Subcutaneous abdominal adipose tissue (tissue), 5 donors: ENCODE results near the gene MARVELD3.

Experiments used
- H3K27ac ChIP-seq: one replicate; pipeline ENCODE4 v1.7.0; 2013; ENCODE audit warnings: low read depth, mild to moderate bottlenecking, inconsistent platforms, low read length, moderate library complexity
- H3K27me3 ChIP-seq, 5 donors: one replicate each; pipeline ENCODE4 v1.7.0; 2013; ENCODE audit warnings: low read length in 5 of 5, inconsistent platforms in 1 of 5; ENCODE audit not compliant: control insufficient read depth in 5 of 5, insufficient read depth in 4 of 5
- H3K36me3 ChIP-seq, 5 donors: one replicate each; pipeline ENCODE4 v1.7.0; 2013; ENCODE audit warnings: low read length in 5 of 5; ENCODE audit not compliant: control insufficient read depth in 5 of 5, insufficient read depth in 5 of 5
- H3K4me1 ChIP-seq, 5 donors: one replicate each; pipeline ENCODE4 v1.7.0; 2013; ENCODE audit warnings: low read length in 5 of 5, mild to moderate bottlenecking in 3 of 5, moderate library complexity in 1 of 5; ENCODE audit not compliant: control insufficient read depth in 5 of 5, insufficient read depth in 5 of 5
- H3K4me3 ChIP-seq, 5 donors: one replicate each; pipeline ENCODE4 v1.7.0; 2013; ENCODE audit warnings: low read length in 5 of 5, low read depth in 1 of 5
- H3K9ac ChIP-seq, 5 donors: one replicate each; pipeline ENCODE4 v1.7.0; 2013; ENCODE audit warnings: low read length in 5 of 5, mild to moderate bottlenecking in 4 of 5, moderate library complexity in 3 of 5
- H3K9me3 ChIP-seq, 5 donors: one replicate each; pipeline ENCODE4 v1.7.0; 2013; ENCODE audit warnings: low read length in 5 of 5; ENCODE audit not compliant: control insufficient read depth in 5 of 5
- donor health status: healthy.
- donor health status: healthy.
- donor health status: healthy.
- donor health status: healthy.
- donor health status: healthy.

MARVELD3 gene

DNA sequence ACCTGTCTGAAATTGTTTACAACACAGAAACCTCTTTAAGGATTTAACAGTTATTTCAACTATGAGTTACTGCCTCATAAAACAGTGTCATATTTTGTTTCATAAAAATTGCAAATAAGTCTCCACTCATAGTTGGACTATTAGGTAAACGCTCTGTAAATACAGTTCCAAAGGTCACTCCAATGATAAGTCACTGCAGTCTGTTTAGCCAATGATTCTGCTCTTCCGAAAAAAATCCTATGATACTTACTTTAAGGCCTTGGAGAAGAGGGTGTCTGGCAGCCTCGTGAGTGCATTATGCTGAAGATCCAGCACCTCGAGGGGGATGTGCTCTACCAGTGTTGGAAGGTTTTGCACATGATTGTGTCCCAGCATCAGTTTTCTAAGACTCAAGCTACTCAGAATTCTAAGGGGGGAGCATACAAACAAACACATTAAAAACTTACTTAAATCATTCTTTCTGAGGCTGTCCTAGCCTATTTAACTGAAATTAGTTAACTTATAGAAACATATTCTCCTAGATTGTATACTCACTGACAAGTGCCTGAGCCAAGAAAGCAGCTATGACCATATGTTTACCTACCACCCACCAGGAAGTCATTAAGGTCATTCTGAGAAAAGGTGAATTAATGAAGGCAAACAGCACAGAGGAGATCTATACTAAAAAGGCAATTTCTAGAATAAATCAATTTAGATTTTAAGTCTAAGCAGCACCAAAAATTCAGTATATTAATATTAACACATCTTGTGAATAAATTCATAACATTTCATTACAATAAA is 41.1 kb downstream of the MARVELD3 start:
- Histone ChIP-seq H3K27me3 (no peaks in the 10 kb centered on the region), H3K27ac (peak overlapping the region; percentile 69), H3K9me3 (no peaks in the 10 kb centered on the region), H3K4me3 (no peak overlapping the region), H3K9ac (peak overlapping the region in 2 of 5 donors; percentile 4 to 13), H3K36me3 (peaks cover 26 to 75% (median 52%) of the 10 kb centered on the region in 5 donors), H3K4me1 (peaks cover 0 to 11% (median 3%) of the 10 kb centered on the region in 5 donors)

GRCh38 chr16:71669926-71670536 is 44.0 kb downstream of the MARVELD3 start:
- Histone ChIP-seq H3K4me1 (peaks cover 0 to 11% (median 3%) of the 10 kb centered on the region in 5 donors), H3K9me3 (no peaks in the 10 kb centered on the region), H3K27ac (no peak overlapping the region), H3K4me3 (no peak overlapping the region), H3K9ac (no peak overlapping the region), H3K27me3 (no peaks in the 10 kb centered on the region), H3K36me3 (peaks cover 33 to 65% (median 52%) of the 10 kb centered on the region in 5 donors)

DNA sequence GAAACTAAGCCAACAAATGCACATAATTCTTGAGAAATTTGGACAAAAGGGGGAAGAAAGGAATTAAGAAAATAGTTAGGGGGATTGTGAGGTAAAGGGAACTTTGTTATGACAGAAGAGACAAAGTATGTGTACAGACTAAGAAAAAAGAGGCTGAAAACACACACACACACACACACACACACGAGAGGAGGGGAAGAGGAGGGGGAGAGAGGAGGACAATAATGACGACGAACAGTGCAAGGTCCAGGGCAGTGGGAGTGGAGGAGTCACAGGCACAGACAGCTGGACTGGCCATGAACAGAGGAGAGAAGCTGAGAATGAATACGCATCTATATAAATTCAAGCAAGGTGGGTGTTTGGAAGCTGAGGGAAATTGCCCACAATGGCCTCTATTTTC is 44.6 kb downstream of the MARVELD3 start:
- peaks cover 34 to 67% (median 52%) of the 10 kb centered on the region in 5 donors for H3K36me3 ChIP-seq
- peaks cover 0 to 11% (median 3%) of the 10 kb centered on the region in 5 donors for H3K4me1 ChIP-seq
- no peaks in the 10 kb centered on the region for H3K27me3 ChIP-seq
- H3K27ac ChIP-seq, result no peak overlapping the region
- H3K9me3 ChIP-seq, result no peaks in the 10 kb centered on the region
- no peak overlapping the region for H3K4me3 ChIP-seq
- no peak overlapping the region for H3K9ac ChIP-seq

DNA sequence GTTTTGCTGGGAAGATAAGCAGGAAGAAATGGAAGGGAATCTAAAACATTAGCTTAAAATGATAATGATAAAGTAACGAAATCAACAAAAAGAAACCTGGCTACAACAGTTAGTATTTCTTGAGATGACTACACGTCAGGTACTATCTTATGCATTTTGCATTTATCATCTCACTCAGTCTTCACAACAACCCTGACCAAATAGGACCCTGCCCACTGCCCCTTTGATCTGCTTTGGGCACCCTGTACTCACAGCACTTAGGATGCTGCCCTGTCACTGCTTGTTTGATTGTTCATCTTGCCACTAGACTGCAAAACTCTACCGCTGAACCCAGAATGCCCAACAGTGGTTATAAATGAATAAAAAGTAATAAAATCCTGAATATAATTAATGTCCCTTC is 45.2 kb downstream of the MARVELD3 start:
- Histone ChIP-seq H3K27me3 (no peaks in the 10 kb centered on the region), H3K4me1 (peaks cover 0 to 11% (median 3%) of the 10 kb centered on the region in 5 donors), H3K9ac (peak overlapping the region in 1 of 5 donors; percentile 17), H3K9me3 (no peaks in the 10 kb centered on the region), H3K36me3 (peaks cover 34 to 70% (median 57%) of the 10 kb centered on the region in 5 donors), H3K4me3 (no peak overlapping the region), H3K27ac (no peak overlapping the region)

DNA sequence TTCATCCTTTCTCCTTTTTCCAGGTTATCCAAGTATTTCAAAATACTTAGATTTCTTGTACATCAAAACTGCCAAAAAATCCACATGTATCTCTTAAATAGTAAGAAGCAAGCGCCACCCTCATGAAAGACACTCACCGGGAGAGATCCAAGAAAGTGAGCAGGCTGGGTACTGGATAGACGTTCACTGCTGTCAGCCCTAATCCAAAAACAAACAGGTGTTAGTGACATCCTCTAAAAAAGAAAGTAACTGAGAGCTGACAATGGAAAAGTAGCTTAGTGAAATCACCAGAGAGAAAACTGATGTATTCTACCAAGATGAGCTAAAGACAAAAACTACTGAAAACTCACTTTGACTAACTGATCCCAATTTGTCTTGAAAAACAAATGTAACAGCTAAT is 46.1 kb downstream of the MARVELD3 start:
- peaks cover 0 to 2% (median 1%) of the 10 kb centered on the region in 5 donors for H3K4me1 ChIP-seq
- no peak overlapping the region for H3K27ac ChIP-seq
- no peak overlapping the region for H3K9ac ChIP-seq
- H3K27me3 ChIP-seq, result no peaks in the 10 kb centered on the region
- no peak overlapping the region for H3K4me3 ChIP-seq
- H3K9me3 ChIP-seq, result no peaks in the 10 kb centered on the region
- peaks cover 34 to 68% (median 55%) of the 10 kb centered on the region in 5 donors for H3K36me3 ChIP-seq

- H3K4me1 ChIP-seq, result no peaks in the 10 kb centered on the region
- no peak overlapping the region for H3K4me3 ChIP-seq
- no peaks in the 10 kb centered on the region for H3K27me3 ChIP-seq
- H3K27ac ChIP-seq, result no peak overlapping the region
- H3K9ac ChIP-seq, result no peak overlapping the region
- no peaks in the 10 kb centered on the region for H3K9me3 ChIP-seq
- H3K36me3 ChIP-seq, result peaks cover 34 to 64% (median 52%) of the 10 kb centered on the region in 5 donors
Observed at GRCh38 chr16:71672803-71673581, 47.0 kb downstream of the MARVELD3 start.

DNA sequence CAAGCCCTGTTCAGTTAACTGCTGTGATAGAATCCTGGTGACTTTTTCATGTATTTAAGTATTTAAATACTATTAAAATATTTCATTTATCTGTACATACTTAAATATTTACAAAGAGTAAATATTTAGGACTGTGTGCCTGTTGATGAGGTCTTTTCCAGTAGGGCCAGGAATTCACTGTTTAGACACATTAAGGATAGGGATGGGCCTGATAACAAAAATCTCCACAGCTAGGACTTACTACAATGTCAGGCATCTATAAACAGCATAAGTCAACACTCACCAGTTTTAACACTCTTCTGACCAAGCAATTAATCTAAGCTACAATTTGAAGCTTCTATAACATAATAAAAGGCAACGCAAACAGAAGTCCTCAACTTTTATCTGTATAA is 47.6 kb downstream of the MARVELD3 start:
- no peak overlapping the region for H3K4me3 ChIP-seq
- H3K36me3 ChIP-seq, result peaks cover 35 to 66% (median 55%) of the 10 kb centered on the region in 5 donors
- H3K27ac ChIP-seq, result no peak overlapping the region
- no peak overlapping the region for H3K9ac ChIP-seq
- no peaks in the 10 kb centered on the region for H3K27me3 ChIP-seq
- no peaks in the 10 kb centered on the region for H3K4me1 ChIP-seq
- H3K9me3 ChIP-seq, result no peaks in the 10 kb centered on the region

- Histone ChIP-seq H3K9me3 (no peaks in the 10 kb centered on the region), H3K9ac (no peak overlapping the region), H3K27me3 (no peaks in the 10 kb centered on the region), H3K36me3 (peaks cover 36 to 67% (median 55%) of the 10 kb centered on the region in 5 donors), H3K4me3 (no peak overlapping the region), H3K4me1 (no peaks in the 10 kb centered on the region), H3K27ac (no peak overlapping the region)
Observed at GRCh38 chr16:71674229-71674628, 48.2 kb downstream of the MARVELD3 start.

DNA sequence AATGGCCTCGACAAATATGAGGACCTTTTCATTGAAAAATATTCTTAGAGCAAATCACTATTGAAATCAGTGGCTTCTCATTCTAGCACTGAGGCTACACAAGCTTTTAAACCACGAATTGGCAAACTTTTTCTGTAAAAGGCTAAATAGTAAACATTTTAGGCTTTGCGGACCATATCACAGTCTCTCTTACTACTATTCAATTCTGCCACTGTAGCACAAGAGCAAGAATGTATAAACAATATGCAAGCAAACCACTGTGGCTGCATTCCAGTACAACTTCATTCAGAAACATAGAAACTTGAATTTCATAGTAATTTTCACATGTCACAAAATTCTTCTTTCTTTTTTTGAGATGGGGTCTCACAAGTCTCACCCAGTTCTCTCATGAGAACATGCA is 49.4 kb downstream of the MARVELD3 start:
- H3K36me3 ChIP-seq, result peaks cover 29 to 58% (median 51%) of the 10 kb centered on the region in 5 donors

GRCh38 chr16:71676236-71676635 is 50.3 kb downstream of the MARVELD3 start:
- peaks cover 33 to 53% (median 48%) of the 10 kb centered on the region in 5 donors for H3K36me3 ChIP-seq
- H3K27me3 ChIP-seq, result no peaks in the 10 kb centered on the region
- no peaks in the 10 kb centered on the region for H3K4me1 ChIP-seq
- no peak overlapping the region for H3K9ac ChIP-seq
- H3K4me3 ChIP-seq, result no peak overlapping the region
- no peaks in the 10 kb centered on the region for H3K9me3 ChIP-seq
- H3K27ac ChIP-seq, result no peak overlapping the region

More for the DNA sequence above, 49.4 kb downstream of the MARVELD3 start:
- Histone ChIP-seq H3K4me1 (no peaks in the 10 kb centered on the region), H3K27me3 (no peaks in the 10 kb centered on the region), H3K9ac (no peak overlapping the region), H3K4me3 (no peak overlapping the region), H3K27ac (no peak overlapping the region), H3K9me3 (no peaks in the 10 kb centered on the region)
